HG02852 (cell line): ENCODE data around the gene NUDT1.

ENCODE experiments used
- ATAC-seq: cut with Tn5 transposase; IDR thresholded peaks from one replicate; pipeline ENCODE4 v1.9.1; 2021; ENCODE audit warnings: mild to moderate bottlenecking, moderate library complexity; ENCODE audit not compliant: unreplicated experiment

The NUDT1 gene

GRCh38 chr7:2247141-2247995 is 5.3 kb downstream of the NUDT1 start:
- ATAC-seq, result no peak

GRCh38 chr7:2248984-2249694 is 7.1 kb downstream of the NUDT1 start:
- ATAC-seq, result no peak

GRCh38 chr7:2249744-2250323 is 7.8 kb downstream of the NUDT1 start:
- no peak for ATAC-seq

GRCh38 chr7:2251381-2251780 is 9.4 kb downstream of the NUDT1 start:
- no peak for ATAC-seq

- no peak for ATAC-seq
These were observed 10.1 kb downstream of the NUDT1 start for GRCh38 chr7:2251841-2252771.

- ATAC-seq, result no peak
These were observed 11.0 kb downstream of the NUDT1 start for GRCh38 chr7:2253021-2253420.

GRCh38 chr7:2253525-2254244 is 11.7 kb downstream of the NUDT1 start:
- ATAC-seq, result no peak

GRCh38 chr7:2254429-2255144 is 12.6 kb downstream of the NUDT1 start:
- no peak for ATAC-seq

- no peak for ATAC-seq
These were observed 13.4 kb downstream of the NUDT1 start for GRCh38 chr7:2255145-2256139.

- ATAC-seq, result no peak
These were observed 14.4 kb downstream of the NUDT1 start for GRCh38 chr7:2256306-2257045.

- ATAC-seq, result no peak
These were observed 15.1 kb downstream of the NUDT1 start for GRCh38 chr7:2257046-2257551.

GRCh38 chr7:2257651-2258050 is 15.6 kb downstream of the NUDT1 start:
- ATAC-seq, result no peak

GRCh38 chr7:2258661-2259365 is 16.8 kb downstream of the NUDT1 start:
- peak; percentile 76 for ATAC-seq

- ATAC-seq, result no peak
These were observed 17.5 kb downstream of the NUDT1 start for GRCh38 chr7:2259480-2259879.

- ATAC-seq, result no peak
These were observed 18.8 kb downstream of the NUDT1 start for GRCh38 chr7:2260820-2261219.

GRCh38 chr7:2261611-2262010 is 19.6 kb downstream of the NUDT1 start:
- no peak for ATAC-seq

GRCh38 chr7:2263176-2263575 is 21.1 kb downstream of the NUDT1 start:
- no peak for ATAC-seq
